Transverse colon (tissue), 4 donors: ENCODE results near the gene GLOD4.

Source experiments
- POLR2AphosphoS5 ChIP-seq, 3 donors: sonication (generic); formaldehyde crosslinking; IDR thresholded peaks; one replicate each; pipeline ENCODE4 v1.6.1; 2016; ENCODE audit warnings: antibody characterized with exemption in 3 of 3
- TF ChIP-seq, protein P1 (sequence below), 5 experiments: fragments of 200-600 bp in 3 of 5; fragments of 450-650 bp in 2 of 5; sonication (generic) in 3 of 5; IDR thresholded peaks; 1 replicate in 2 of 5; 2 replicates in 3 of 5; pipeline ENCODE4 v1.5.1; 2016 to 2017; ENCODE audit warnings: antibody characterized with exemption in 5 of 5, inconsistent platforms in 3 of 5, mild to moderate bottlenecking in 2 of 5, moderate library complexity in 1 of 5

DNA sequence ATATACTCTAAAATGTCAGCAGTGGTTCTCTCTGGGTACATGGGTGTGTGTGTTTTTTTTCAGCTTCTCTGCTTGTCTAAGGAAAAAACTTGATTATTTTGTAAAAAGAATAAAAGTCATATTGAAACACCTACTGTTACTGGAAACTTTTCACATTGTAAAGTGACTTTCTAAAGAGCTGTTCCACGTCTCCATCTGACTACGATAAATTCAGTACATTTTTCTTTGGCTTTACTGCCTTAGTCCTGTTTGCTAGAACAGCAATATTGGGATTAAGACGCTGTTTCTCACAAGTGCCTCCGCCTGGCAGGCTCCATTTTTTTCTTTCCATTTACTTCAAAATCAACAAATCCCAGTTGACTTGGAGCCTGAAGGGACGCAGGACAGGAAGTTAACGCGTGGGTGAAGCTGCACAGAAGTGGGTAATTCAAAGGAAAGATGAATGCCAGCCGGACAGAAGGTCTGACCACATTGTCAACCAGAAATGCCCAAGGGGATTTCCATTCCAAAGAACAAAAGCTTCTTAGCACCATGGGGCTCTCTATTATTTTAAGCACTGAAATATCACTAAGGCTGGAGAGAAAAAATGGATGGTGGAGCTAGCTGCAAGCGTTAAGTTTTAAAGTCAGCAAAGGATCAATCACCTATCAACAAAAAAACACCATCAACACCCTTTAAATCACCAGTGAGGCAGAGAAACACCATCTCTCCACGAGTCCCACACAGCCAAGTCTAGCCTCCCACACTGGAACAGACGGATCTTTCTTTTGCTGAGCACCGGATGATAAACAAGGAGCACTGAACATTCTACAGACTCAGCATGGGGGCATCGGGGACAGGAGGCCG is 8.4 kb downstream of the GLOD4 start:
- TF ChIP-seq, protein P1, sequence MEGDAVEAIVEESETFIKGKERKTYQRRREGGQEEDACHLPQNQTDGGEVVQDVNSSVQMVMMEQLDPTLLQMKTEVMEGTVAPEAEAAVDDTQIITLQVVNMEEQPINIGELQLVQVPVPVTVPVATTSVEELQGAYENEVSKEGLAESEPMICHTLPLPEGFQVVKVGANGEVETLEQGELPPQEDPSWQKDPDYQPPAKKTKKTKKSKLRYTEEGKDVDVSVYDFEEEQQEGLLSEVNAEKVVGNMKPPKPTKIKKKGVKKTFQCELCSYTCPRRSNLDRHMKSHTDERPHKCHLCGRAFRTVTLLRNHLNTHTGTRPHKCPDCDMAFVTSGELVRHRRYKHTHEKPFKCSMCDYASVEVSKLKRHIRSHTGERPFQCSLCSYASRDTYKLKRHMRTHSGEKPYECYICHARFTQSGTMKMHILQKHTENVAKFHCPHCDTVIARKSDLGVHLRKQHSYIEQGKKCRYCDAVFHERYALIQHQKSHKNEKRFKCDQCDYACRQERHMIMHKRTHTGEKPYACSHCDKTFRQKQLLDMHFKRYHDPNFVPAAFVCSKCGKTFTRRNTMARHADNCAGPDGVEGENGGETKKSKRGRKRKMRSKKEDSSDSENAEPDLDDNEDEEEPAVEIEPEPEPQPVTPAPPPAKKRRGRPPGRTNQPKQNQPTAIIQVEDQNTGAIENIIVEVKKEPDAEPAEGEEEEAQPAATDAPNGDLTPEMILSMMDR (IDR thresholded peaks at IDR 0.05): no peak
- no peak for TF ChIP-seq POLR2AphosphoS5 (IDR thresholded peaks at IDR 0.05)
